Neuron (in vitro differentiated cells): ENCODE data around the gene ZMYM2.

Experiments
- H2AFZ ChIP-seq: one replicate; pipeline ENCODE4 v1.6.1; 2013; ENCODE audit warnings: low read depth, mild to moderate bottlenecking, inconsistent platforms, low read length, moderate library complexity
- H3K27me3 ChIP-seq: one replicate; pipeline ENCODE4 v1.6.1; 2013; ENCODE audit warnings: low read length; ENCODE audit not compliant: insufficient read depth
- H3K36me3 ChIP-seq: one replicate; pipeline ENCODE4 v1.6.1; 2013; ENCODE audit warnings: low read length; ENCODE audit not compliant: insufficient read depth
- H3K4me1 ChIP-seq: one replicate; pipeline ENCODE4 v1.6.1; 2013; ENCODE audit warnings: low read length; ENCODE audit not compliant: insufficient read depth
- H3K4me3 ChIP-seq: 2 replicates; pipeline ENCODE4 v1.5.1; 2013; ENCODE audit warnings: mild to moderate bottlenecking, low read length, moderate library complexity
- H3K9me3 ChIP-seq: one replicate; pipeline ENCODE4 v1.6.1; 2013; ENCODE audit warnings: low read length

The ZMYM2 gene

DNA sequence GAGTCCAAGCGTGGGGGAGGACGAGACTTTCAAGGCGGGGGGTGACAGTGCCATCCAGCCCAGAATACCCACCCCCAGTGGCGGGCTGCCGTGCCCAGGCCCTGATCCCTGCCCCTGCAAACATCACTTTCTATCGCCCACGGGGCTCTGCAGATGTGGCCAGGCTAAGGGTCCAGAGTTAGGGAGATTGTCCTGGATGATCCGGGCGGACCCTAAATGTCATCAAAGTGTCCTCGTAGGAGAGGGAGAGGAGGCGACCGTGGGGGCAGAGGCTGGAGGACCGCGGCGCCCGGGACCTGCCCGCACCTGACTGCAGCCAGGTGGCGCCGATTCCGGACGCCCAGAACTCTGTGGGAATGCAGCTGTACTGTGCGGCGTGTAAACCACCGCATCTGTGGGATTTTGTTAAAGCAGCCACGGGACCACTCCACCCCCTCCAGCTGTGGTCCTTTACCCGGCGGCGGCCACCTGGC lies 170.0 kb downstream of the ZMYM2 start:
- no peaks in the 10 kb centered on the region for H3K4me1 ChIP-seq
- peaks cover 51% of the 10 kb centered on the region for H3K27me3 ChIP-seq
- no peaks in the 10 kb centered on the region for H3K36me3 ChIP-seq
- H2AFZ ChIP-seq, result peak overlapping the region; percentile 96
- peak overlapping the region; percentile 38 for H3K4me3 ChIP-seq
- no peaks in the 10 kb centered on the region for H3K9me3 ChIP-seq

DNA sequence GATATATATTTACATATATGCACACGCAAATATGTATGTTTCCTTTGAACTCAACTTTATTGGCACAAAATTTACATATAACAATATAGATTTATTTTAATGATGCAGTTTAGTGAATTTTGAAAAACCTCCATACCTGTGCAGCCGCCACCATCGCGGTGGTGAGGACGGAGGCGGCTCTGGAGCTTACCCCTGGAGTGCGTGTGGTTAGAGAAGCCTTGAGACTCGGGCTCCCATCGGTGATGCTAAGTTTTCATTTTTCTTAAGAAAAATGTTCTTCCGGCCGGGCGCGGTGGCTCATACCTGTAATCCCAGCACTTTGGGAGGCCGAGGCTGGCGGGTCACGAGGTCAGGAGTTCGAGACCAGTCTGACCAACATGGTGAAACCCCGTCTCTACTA lies 170.5 kb downstream of the ZMYM2 start:
- Histone ChIP-seq H3K36me3 (no peaks in the 10 kb centered on the region), H3K9me3 (no peaks in the 10 kb centered on the region), H3K27me3 (peaks cover 51% of the 10 kb centered on the region), H3K4me1 (no peaks in the 10 kb centered on the region), H3K4me3 (no peak overlapping the region), H2AFZ (no peak overlapping the region)

DNA sequence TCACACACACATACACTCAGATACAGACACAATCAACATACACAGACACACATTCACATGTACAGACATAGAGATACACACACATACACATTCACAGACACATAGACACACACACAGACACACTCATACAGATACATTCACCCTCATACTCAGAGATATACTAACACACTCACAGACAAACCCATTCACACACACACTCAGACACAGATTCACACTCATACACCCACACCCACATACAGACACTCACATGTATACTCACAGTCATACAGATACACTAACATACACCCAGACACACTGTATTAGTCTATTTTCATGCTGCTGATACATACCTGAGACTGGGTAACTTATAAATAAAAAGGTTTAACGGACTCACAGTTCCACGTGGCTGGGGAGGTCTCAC lies 171.5 kb downstream of the ZMYM2 start:
- Histone ChIP-seq H3K4me1 (no peaks in the 10 kb centered on the region), H3K9me3 (no peaks in the 10 kb centered on the region), H3K4me3 (no peak overlapping the region), H3K27me3 (peaks cover 47% of the 10 kb centered on the region), H3K36me3 (no peaks in the 10 kb centered on the region), H2AFZ (no peak overlapping the region)

DNA sequence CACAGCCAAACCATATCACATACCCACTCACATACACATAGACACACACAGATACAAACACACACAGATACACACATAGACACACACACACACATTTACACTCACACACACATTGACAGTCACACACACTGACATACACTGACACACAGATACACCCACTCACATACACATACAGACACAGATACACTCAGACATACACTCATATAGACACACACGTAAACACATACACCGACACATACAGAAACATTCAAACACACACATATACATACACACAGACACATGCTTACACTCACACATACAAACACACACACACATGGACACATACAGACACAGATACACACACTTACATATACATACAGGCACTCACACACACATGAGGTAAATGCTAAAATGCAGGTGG lies 172.1 kb downstream of the ZMYM2 start:
- Histone ChIP-seq H3K27me3 (peaks cover 41% of the 10 kb centered on the region), H3K4me3 (no peak overlapping the region), H3K4me1 (no peaks in the 10 kb centered on the region), H2AFZ (no peak overlapping the region), H3K9me3 (no peaks in the 10 kb centered on the region), H3K36me3 (no peaks in the 10 kb centered on the region)

DNA sequence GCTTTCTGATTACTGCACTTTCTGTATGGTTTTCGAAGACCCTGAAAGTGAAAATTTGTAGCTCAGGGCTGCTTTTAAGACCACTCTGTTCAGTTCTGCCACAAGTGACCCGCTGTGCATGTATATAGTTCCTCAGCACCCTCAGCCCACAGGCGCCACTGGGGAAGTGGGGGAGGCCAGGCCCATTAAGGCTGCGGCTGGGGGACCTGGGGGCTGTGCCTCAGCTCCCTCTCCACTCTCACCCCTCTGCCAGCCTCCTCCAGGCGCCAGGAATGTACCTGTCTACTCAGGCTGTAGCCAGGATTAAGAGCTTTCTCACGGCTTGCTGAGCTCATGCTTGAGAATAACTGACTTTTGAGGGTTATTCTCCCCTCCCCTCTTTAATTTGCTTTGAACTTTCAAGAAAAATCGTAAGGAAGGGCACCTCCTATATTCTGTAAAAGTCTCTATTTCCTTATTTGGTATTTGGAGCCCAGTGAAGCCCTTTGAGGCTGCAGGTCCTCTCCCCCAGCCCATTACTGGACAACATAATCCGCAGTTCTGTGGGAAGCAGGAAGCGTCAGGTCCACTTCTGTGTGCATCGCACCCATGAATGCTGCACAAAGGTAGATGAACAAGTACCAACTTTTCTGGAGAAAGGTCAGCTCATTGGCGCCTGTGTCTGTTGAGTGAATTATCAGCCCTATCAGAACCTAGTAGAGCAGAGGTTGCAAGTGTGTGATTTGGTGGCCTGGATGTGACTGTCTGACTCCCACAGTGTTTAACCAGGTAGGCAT lies 172.7 kb downstream of the ZMYM2 start:
- H3K36me3 ChIP-seq, result no peaks in the 10 kb centered on the region
- no peaks in the 10 kb centered on the region for H3K9me3 ChIP-seq
- H3K27me3 ChIP-seq, result peaks cover 36% of the 10 kb centered on the region
- H3K4me1 ChIP-seq, result no peaks in the 10 kb centered on the region
- no peak overlapping the region for H2AFZ ChIP-seq
- H3K4me3 ChIP-seq, result no peak overlapping the region

DNA sequence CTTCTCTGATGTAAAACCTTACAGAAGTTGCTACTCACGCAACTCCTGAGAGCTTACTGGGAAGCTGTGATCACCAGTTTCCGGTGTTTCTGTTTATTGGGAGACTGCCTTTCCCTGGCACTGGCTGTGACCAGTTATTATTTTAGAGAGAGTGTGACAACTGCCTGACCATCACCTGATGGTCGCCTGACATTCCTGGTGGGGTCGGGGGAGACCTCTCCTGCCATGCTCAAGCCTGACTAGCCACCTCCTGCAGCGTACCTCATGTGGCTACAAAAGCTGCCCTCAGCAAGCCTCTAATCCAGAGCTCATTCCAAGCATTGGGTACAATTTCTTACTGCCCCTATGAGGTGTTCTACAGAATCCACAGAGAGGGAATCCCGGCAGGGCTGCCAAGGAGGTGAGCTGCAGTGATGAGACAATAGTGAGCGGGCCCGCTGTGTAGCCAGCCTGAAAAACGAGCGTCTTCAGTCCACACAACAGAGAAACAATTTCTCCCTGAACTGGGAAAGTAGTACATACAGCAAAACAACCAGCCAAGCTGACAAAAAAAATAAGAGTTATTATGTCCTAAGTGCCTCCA lies 173.6 kb downstream of the ZMYM2 start:
- Histone ChIP-seq H2AFZ (no peak overlapping the region), H3K4me1 (no peaks in the 10 kb centered on the region), H3K4me3 (no peak overlapping the region), H3K36me3 (no peaks in the 10 kb centered on the region), H3K27me3 (peaks cover 34% of the 10 kb centered on the region), H3K9me3 (no peaks in the 10 kb centered on the region)

DNA sequence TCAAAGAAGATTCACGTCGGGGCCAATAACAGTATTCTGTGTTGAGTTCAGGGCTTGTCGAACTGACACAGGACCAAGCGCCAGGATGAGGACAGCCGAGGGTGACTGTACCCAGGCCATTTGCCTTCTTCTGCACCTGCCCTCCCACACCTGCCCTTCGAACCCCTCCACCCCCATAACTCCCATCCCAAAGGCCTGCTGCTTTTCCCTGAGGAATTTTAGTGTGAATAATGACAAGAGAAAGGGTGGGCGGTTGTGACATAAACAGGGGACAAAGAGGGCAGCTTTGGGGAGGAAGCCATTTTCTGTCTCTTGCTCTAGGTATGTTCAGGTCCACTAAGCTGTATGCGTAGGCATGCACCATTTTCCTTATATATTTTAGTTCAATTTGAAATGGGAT lies 176.2 kb downstream of the ZMYM2 start:
- Histone ChIP-seq H3K4me1 (no peaks in the 10 kb centered on the region), H3K27me3 (peaks cover 24% of the 10 kb centered on the region), H3K4me3 (no peak overlapping the region), H3K36me3 (no peaks in the 10 kb centered on the region), H3K9me3 (no peaks in the 10 kb centered on the region), H2AFZ (no peak overlapping the region)

DNA sequence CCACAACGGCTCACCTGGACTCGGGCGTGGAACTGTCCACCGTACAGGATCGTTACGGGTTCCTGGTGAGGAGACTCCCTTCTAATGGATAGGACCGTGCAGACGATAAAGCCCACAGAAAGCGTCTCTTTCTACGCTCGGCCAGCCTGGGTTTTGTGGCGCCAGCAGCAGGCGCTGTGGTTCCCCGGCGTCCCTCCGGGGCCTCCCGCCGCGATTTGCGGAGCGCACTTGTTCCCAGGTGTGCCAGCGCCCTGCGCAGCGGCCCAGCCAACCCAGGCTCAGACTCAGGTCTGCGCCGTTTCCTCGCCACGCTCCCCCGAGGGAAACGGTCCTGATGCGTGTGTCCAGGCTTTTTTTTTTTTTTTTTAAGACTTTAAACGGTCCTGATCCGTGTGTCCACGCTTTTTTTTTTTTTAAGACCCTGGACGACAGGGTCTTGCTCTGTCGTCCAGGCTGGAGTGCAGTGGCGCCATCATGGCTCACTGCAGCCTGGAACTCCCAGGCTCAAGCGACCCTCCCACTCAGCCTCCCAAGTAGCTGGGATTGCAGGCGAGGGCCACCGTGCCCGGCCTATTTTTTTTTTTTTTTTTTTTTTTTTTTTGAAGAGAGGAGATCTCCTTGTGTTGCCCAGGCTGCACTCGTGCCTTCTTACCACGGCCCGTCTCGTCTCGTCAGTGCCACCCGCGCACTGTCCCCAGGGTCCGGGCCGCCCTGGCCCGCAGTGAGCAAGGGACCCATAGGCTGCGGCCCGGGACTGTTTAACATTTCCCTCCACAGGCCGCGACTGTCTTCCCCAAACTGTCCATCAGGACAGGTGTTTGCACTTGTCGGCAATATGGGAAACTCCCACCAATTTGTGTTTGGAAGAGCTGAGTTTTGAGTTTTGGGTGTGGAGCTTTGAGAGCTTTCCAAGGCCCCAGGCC lies 178.5 kb downstream of the ZMYM2 start:
- H3K9me3 ChIP-seq, result no peaks in the 10 kb centered on the region
- peaks cover 10% of the 10 kb centered on the region for H3K27me3 ChIP-seq
- H3K4me3 ChIP-seq, result no peak overlapping the region
- no peaks in the 10 kb centered on the region for H3K4me1 ChIP-seq
- H2AFZ ChIP-seq, result no peak overlapping the region
- H3K36me3 ChIP-seq, result no peaks in the 10 kb centered on the region

DNA sequence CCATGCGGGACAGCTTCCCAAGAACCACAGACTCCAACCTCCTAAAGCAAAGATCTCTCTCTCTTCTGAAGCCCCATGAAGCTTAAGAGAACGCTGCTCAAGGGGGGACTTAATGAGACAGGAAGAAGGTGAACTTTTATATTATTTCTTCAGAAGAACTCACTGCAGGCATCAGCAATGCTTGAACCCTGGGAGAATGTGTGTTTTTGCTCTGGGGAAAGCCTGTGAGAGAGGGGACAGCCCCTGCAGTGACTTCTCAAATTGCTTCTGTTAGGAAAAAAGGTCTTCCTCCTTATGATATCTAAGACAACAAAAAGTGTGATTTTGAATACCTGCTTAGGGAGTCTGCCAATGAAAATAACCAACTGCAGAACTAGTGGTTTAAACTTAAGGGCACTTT lies 179.3 kb downstream of the ZMYM2 start:
- Histone ChIP-seq H3K4me3 (no peak overlapping the region), H3K36me3 (no peaks in the 10 kb centered on the region), H3K27me3 (peaks cover 10% of the 10 kb centered on the region), H3K4me1 (no peaks in the 10 kb centered on the region), H3K9me3 (peaks cover under 1% of the 10 kb centered on the region), H2AFZ (no peak overlapping the region)

DNA sequence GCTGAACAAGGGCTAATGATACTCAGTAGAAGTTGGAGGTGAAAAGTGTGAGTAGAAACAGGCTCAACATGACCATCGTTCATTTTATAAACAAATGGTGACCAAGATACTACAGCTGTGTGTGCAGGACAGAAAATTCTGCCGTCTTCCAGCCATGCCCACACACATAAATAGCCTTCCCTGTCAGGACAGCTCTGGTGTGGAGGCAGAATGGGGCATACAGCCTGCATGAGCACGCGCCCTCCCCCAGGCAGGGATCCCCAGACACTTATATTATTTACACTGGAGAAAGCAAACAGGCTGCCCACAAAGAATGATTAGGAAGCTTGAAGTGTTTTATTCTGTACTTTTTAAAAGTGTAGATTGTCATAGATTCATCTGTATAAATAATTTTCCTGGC lies 182.0 kb downstream of the ZMYM2 start:
- Histone ChIP-seq H3K4me3 (no peak overlapping the region), H2AFZ (no peak overlapping the region), H3K9me3 (peaks cover 3% of the 10 kb centered on the region), H3K4me1 (no peaks in the 10 kb centered on the region), H3K36me3 (no peaks in the 10 kb centered on the region), H3K27me3 (peaks cover 20% of the 10 kb centered on the region)
